Astrocyte of the cerebellum (primary cell): ENCODE results near the gene ENG.

Experiments
- DNase-seq: peaks from one replicate; pipeline ENCODE4 v3.0.0-alpha.2; 2011; ENCODE audit warnings: low read depth
- H3K4me3 ChIP-seq: 2 replicates; pipeline ENCODE4 v1.5.1; 2011; ENCODE audit warnings: mild to moderate bottlenecking, low read depth, low read length, moderate library complexity
- in situ Hi-C: cut with HindIII; loops from 2 replicates; pipeline ENCODE4 v1.10.0; 2017; ENCODE audit warnings: low sequenced_read_pairs
- TF ChIP-seq, protein P1 (sequence below): IDR thresholded peaks from 2 replicates; pipeline ENCODE4 v1.5.1; 2012; ENCODE audit warnings: low read length, low read depth, moderate library complexity, mild to moderate bottlenecking; ENCODE audit errors: missing control alignments

Gene ENG

DNA sequence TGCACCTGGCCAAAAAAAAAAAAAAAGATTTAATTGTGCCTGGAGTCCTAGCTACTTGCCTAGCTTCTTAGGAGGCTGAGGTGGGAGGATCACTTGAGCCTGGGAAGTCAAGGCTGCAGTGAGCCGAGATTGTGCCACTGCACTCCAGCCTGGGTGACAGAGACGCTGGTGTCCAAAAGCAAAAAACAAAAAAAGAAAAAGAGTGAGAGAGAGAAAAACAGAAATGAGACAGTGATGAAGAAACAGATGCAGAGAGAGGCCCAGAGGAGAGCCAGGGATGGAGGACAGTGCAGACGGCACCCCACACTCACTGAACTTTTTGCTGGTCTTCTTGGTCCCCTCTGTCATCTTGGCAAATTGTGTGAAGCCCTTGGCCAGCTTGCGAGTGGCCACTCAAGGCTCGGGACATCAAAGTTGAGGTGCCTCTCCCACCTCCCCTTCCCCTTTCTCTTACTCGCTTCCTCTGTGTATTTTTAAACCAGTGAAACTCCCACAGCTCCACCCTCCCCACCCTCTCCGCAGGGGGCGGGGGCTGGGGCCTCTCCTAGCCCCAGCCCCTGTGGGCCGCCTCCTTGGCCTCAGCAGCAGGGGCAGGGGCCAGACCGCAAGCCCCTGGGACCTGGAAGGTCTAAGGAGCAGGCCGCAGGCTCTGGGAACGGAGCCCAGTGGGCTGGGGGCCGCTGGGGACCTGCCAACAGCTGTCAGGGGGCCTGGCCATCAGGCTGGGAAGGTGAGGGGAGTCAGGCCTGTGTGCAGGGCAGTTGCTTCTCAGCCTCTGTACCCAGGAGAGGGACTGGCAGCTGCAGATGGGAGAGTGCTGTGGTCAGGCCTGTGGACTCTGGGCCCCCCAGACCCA lies 76.0 kb downstream of the ENG start, which contains the start of gene SH2D3C:
TSS of gene SH2D3C (minus strand) at position 387 of the 856 bp plus-strand sequence. CDS start at position 348, 39 bp downstream.
- no peak for DNase-seq
- TF ChIP-seq, protein P1, sequence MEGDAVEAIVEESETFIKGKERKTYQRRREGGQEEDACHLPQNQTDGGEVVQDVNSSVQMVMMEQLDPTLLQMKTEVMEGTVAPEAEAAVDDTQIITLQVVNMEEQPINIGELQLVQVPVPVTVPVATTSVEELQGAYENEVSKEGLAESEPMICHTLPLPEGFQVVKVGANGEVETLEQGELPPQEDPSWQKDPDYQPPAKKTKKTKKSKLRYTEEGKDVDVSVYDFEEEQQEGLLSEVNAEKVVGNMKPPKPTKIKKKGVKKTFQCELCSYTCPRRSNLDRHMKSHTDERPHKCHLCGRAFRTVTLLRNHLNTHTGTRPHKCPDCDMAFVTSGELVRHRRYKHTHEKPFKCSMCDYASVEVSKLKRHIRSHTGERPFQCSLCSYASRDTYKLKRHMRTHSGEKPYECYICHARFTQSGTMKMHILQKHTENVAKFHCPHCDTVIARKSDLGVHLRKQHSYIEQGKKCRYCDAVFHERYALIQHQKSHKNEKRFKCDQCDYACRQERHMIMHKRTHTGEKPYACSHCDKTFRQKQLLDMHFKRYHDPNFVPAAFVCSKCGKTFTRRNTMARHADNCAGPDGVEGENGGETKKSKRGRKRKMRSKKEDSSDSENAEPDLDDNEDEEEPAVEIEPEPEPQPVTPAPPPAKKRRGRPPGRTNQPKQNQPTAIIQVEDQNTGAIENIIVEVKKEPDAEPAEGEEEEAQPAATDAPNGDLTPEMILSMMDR = no peak
- H3K4me3 ChIP-seq = no peak within 1 kb of the TSS
- in situ Hi-C loops = no loop called here

GRCh38 chr9:127777368-127777980 lies 77.0 kb downstream of the ENG start:
- in situ Hi-C loops = no loop called here
- no peak overlapping the region for H3K4me3 ChIP-seq
- TF ChIP-seq, protein P1 = no peak
- no peak for DNase-seq

DNA sequence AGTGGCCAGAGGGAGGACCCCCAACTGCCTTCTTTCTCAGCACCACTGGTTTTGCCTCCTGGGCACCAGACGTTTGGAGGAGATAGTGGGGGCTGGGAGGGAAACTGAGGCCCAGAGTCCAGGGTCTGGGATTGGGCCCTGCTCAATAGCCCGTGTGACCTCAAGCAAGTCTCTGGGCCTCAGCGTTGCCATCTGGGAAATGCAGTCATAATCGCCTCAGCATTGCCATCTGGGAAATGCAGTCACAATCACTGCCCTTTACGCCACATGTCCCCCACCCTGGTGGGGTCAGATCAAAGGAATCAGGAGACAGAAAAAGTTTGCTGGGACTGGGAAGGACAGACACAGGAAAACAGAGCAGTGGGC lies 77.6 kb downstream of the ENG start:
- DNase-seq = no peak
- TF ChIP-seq, protein P1 = no peak
- in situ Hi-C loops = no loop called here
- no peak overlapping the region for H3K4me3 ChIP-seq

- in situ Hi-C loops = no loop called here
- no peak for DNase-seq
- TF ChIP-seq, protein P1 = no peak
- H3K4me3 ChIP-seq = no peak overlapping the region
Observed at GRCh38 chr9:127776195-127776923, 78.1 kb downstream of the ENG start.

GRCh38 chr9:127773981-127774380 lies 80.5 kb downstream of the ENG start:
- H3K4me3 ChIP-seq = no peak overlapping the region
- TF ChIP-seq, protein P1 = no peak
- in situ Hi-C loops = no loop called here
- DNase-seq = no peak

DNA sequence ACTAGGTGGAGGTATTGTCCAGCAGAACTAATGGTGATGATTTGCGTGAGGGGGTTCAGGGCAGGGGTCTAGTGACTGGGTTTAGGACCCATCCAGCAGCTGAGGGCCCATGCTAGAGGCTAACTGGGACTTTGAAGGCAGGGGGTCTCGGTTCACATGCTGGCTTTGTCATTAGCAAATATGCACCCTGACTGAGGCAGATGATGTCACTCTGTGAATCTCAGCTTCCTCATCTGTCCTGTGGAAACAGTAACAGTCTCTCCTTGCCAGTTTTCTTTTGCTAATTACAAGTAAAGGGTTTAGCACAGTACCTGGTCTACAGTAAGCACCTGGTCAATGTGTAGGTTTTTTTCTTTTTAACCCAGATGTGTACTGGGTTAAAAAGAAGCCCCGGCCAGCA lies 81.2 kb downstream of the ENG start:
- in situ Hi-C loops = no loop called here
- H3K4me3 ChIP-seq = no peak overlapping the region
- DNase-seq = no peak
- TF ChIP-seq, protein P1 = no peak
